Left cardiac atrium (tissue), 4 donors: ENCODE measurements around the gene TCF4. TPM values are rescaled to one million over a fixed set of nuclear protein-coding genes. Genes with fewer than 3 reads are reported as not detected.
A peak's percentile ranks its signal among the peaks of the same experiment; 100 is the strongest.

Experiments used
- ATAC-seq, 2 donors: fragments of 200-7000 bp; cut with Tn5 transposase; one replicate each; pipeline ENCODE4 v1.9.1; 2020; ENCODE audit warnings: mild to moderate bottlenecking in 2 of 2, moderate library complexity in 2 of 2
- DNase-seq: peaks from one replicate; pipeline ENCODE4 v3.0.0-alpha.2; 2020
- intact Hi-C, 2 donors: fragments of 100-400 bp; cut with DNase I; formaldehyde crosslinking; loops; one replicate each; pipeline versions ENCODE4 v1.14.1 to v1.15.1; 2022 to 2023
- total RNA-seq, 2 donors: library from RNA; stranded (reverse); fragmentation: NEBNext Ultra II Directional; extraction: Animal tissue kit (Norgen Biotek cat#: 25700); gene quantifications; one replicate each; pipeline ENCODE4 v1.2.1, GENCODE V29; 2021
- donor health status: DM: no; HTN: yes; CAD: no.
- donor health status: DM: no; HTN: yes; CAD: no; lungs with severe emphysema.
- donor health status: DM: yes; HTN: yes; CAD: no.
- donor health status: Dilated cardiomyopathy.

TCF4 gene
- total RNA-seq, 2 donors from 2014 or later: 58.5 to 77.4 TPM

DNA sequence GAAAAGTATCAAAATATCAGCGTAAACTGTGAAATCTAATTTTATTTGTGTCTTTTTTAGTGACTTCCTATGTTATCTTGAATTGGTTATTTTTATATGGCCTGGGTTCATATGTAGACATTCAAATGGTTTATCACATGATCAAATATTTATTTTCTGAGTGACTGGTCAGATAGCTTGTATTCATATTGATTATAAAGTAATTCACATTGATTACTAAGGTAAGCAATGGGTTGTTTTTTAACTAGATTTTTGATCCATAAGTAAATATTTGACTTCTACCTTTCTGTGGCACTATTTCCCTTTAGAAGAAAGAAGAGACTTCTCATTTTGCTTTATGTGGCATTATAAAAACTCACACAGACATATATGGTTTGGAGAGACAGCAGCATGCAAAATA is 260.5 kb downstream of the TCF4 start:
- intact Hi-C loops: loop anchor here in 1 of 2 donors (10.0 kb wide), 1 partner anchor 457 kb away; no protein-coding TSS in a partner anchor
- ATAC-seq (no peak), DNase-seq (no peak)

DNA sequence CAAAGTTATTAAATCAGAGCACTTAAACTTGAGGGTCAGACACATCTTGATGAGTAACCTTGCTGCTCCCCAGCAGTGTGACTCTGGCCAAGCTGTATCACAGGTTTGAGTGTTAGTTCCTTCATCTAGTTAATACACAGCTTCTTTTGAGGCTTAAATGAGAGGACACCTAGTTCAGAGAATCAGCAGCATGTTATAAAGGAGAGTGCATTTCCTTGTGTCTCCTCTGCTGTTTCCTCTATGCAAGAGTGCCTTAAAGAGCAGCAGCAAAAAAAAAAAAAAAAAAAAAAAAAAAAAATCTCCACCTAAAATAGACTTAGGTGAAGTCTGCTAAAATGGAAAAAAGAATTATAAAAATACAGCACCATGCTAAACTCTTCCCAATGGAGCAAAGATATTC is 261.9 kb downstream of the TCF4 start:
- ATAC-seq (no peak), DNase-seq (no peak)
- intact Hi-C loops: loop anchor here in 1 of 2 donors (10.0 kb wide), 1 partner anchor 459 kb away; no protein-coding TSS in a partner anchor

DNA sequence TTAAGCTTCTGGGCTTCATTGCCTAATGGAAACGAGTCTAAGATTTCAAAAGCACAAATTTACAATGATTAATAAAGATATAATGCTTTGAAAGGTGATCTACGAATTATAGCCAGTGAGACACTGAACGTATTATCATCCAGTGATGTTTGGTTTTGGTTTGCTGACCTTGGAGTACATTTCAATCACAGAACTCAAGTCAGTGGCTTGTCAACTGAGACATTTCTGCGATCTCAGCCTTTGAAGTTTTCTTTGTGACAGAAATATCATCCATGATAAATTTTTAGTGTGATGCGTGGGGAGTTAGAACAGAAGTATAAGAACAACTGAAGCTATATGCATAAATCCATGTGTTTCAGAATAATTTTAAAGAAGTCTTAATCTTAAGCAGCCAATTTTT is 263.8 kb downstream of the TCF4 start:
- DNase-seq (no peak), ATAC-seq (no peak)
- intact Hi-C loops: loop anchor here in 1 of 2 donors (10.0 kb wide), 1 partner anchor 461 kb away; no protein-coding TSS in a partner anchor

DNA sequence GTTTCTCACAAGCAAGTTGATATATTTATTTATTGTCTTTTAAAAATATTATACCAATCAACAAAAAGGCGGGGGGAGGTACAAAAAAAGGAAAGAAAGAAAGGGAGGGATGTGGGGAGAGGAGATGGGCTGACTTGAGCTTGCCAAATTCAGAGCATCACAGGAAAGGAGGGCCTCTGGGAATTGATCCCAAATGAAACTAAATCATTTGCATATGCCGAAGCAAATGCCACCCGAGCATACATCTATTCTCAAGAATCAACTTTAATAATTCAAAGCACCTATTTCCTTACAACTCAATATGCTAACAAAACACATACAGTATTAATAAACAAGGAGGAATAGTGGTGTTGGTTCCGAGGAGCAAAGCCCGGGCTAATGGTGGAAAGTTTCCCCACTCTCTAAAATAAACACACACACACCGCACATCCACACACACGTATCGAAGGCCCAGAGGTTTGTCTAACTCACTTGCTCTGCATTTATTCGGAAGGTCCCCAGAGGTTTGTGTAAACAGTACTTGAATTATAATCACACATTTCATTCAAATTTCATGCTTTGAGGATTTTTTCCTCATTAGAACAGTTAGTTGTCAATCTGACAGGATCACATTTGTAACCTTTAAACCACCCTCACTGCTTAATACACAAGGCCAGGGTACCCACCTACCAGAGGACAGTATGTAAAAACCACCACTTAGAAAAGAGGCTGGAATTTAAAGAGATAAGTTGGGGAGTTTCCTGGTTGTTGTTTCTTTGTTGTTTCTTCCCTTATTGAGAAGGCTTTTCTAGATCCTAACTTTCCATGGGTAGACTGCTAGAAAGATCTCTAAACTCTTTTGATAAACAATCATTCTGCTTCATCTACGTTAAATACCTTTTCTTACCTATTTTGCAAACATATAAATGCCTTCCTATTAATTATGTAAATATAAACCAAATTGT is 264.7 kb downstream of the TCF4 start:
- no peak for DNase-seq
- intact Hi-C loops: loop anchor here in 1 of 2 donors (10.0 kb wide), 1 partner anchor 461 kb away; no protein-coding TSS in a partner anchor
- no peak for ATAC-seq

DNA sequence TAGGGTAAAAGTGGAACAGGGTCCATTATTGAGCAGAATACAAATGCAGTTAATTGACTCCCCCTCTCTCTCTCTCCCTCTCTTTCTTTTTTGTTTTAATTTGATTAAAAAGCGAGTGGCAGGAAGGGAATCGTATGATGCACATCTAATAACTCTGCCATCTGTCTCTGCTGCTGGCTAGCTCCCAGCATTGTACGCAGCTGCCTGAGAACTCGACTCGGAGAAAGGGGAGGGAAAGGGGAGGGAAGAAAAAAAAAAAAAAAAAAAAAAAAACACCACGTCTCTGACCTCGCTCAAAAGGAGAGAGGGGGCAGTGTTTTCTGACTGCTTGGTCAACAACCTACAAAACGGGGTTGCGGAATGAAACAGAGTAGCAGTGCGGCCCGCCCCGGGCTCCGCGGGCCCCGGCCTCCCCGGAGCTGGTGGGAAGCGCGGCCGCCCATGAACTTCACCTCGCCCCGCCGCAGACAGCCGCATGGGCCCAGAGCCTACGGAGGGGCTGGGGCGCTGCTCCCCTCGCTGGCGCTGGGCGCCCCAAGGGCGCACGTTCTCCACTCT is 265.7 kb downstream of the TCF4 start:
- peak; percentile 87 to 94 for ATAC-seq
- peak; percentile 88 for DNase-seq
- intact Hi-C loops: loop anchor here in 1 of 2 donors (10.0 kb wide), 1 partner anchor 463 kb away; no protein-coding TSS in a partner anchor

DNA sequence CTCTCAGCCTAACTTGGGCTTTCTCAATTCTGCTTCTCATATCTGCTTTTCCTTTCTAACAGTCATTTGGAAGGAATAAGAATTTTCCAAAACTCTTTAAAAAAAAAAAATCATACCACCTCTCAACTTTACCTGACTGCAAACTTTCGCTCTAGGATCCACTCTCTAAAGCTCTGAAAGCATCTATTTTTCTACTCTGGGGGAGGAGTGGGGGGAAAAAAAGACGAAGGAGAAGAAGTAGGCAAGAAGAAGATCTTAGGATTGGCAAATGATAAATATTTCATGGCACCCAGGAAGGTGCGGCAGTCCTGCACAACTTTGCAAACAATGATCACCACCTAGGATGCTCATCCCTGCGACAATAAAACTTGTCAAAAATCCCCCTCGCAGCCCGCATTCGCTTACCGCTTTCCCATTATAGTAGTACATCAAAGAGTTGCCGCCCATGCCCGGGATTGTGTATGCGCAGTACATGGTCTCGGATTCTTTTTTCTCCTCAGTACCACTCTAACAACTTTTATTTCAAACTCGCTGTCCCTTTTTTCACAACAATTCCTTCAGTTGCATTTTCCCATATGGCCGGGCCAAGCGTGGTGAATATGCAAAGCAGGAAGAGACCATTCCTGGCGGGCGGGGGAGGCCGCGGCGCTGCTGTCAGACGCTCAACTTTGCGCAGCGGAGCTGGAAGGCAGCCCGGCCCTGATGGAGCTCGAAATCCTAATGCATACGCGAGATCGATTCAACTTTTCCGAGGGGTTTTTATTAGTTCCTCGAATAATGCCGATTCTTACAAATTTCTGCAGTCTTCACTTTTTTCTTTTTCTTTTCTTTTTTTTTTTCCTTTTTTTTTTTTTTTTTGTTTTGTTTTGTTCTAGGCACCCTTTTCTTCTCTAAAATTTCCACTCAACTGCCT is 266.5 kb downstream of the TCF4 start:
- intact Hi-C loops: loop anchor here in 1 of 2 donors (10.0 kb wide), 1 partner anchor 463 kb away; no protein-coding TSS in a partner anchor
- peak; percentile 95 for DNase-seq
- peak; percentile 87 to 94 for ATAC-seq

DNA sequence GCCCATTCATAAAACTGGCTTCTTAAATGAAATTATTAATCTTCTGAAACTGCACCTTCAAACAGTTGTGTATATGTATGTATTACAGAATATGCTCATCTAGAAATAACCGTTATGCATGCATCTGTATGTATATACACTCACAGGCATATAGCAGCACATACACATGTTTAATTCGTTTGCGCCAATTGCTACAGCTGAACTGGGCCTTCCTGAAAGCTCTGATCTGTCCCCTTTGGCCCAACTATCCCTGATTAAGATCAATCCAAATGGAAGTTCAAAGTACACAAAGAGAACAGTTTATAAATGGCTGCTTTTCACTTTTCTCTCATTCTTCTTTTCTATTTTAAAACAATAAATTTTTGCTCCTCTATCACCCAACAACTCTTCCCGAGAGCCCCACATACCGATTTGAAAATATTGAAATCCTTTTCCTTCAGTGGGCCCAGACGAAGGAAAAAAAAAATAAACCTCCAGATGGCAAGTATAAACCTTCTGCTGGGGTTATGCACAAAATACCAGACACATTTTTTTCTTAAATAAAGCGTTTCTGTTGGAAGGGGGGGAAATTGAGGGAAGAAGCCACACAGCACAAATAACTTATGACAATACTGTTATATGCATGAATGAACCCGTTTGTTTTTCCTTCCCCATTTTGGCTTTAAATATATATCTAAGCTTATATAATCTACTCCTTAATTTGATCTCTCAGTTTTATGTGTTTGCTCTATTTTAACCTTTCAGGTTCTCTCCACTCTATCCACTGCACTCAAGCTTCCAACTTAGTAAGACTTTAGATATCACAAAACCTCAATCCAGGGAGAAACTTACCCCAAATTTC is 267.3 kb downstream of the TCF4 start:
- intact Hi-C loops: loop anchor here in 1 of 2 donors (10.0 kb wide), 1 partner anchor 464 kb away; no protein-coding TSS in a partner anchor
- no peak for ATAC-seq
- no peak for DNase-seq

DNA sequence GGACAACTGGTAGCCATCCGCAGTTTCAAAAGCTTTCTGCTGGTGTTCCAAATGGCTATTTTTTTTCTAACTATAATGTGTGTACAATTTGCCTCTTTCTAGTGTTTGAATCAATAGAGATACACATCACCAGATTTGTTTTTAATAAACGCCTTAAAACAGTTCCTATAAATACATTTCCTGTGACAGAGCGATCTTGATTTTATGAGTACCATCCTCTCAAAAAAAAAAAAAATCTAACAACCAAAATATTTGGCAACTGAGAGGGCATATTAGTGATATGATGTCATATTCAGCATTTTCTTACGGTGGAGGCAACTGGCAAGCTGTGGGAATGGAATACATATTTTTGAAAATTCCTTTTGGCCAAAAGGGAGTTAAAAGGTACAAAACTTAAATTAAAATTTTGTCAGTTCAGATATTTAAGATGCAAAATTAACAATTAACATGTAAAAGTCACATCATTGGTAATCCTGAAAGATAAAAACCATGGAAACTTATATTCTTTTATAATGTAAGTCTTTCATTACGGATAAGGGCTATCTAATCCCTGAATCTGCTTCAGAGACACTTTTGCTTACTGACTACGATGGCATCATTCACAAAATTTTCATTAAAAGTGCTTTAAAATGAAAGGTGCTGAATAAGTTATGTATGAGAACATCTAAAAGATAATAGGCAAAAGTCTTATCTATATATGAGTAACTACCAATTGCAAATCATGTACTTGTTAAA is 268.4 kb downstream of the TCF4 start:
- ATAC-seq: no peak
- intact Hi-C loops: loop anchor here in 1 of 2 donors (5.0 to 10.0 kb wide), 3 partner anchors 55 to 465 kb away; no protein-coding TSS in a partner anchor
- DNase-seq: no peak

DNA sequence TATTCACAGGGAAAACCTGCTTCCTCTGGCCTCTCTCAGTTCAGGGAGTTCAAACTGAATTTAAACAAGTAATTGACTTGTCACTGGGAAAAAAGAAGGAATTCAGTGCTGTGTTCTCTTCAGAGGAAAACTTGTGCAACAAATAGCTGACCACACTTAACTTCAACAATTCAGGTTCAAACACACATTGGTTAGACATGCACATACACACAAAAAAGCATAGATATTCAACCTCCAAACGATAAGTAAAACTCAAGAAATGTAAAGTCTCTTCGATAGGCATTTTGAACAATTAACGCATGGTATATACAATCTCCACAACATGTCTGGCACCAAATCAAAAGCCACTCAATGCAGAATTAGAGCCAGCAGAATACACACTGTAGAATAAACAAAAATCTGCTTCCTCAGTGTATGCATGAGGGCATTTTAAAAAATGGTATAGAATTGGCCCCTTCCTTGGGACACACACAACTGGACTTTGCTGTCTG is 269.0 kb downstream of the TCF4 start:
- ATAC-seq (no peak), DNase-seq (no peak)
- intact Hi-C loops: loop anchor here in 1 of 2 donors (5.0 to 10.0 kb wide), 2 partner anchors 54 to 77 kb away; no protein-coding TSS in a partner anchor

DNA sequence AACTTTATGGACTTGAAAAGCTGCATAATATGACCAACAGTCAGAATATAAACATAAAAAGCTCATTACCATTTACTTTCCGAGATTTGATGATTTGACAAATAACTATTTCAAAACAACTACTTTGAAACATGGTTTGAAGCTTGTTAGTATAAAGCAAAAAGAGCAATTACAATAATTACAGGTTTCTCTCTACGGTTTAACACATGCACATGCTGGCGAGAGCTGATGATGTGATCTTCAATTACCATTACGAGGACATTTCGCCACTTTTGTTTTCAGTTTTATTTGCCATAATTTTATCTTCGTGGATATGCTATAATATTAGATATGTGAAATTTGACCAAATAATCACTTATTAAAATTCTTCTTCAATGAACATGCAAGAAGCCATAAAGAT is 270.1 kb downstream of the TCF4 start:
- intact Hi-C loops: loop anchor here in 1 of 2 donors (5.0 to 10.0 kb wide), 2 partner anchors 53 to 76 kb away; no protein-coding TSS in a partner anchor
- DNase-seq: no peak
- ATAC-seq: no peak

DNA sequence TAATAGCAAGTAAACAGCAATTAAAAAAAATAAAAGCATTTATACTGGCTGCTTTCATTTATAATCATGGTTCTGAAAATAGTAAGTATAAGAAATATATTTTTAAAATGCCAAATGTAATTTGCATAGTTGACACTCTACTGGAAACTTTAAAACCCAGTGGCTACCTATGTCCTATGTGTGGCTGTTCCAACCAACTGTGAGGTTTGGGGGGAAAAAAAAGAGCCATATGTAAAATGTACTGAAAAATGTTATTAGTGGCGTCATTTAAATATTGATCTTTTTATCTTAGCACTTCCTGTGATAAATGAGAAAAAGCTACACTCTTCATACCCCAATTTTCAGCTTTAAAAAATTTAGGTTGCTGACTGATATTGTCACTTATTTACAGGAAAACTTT is 270.7 kb downstream of the TCF4 start:
- ATAC-seq: no peak
- DNase-seq: no peak
- intact Hi-C loops: loop anchor here in 1 of 2 donors (5.0 to 10.0 kb wide), 2 partner anchors 53 to 75 kb away; no protein-coding TSS in a partner anchor

DNA sequence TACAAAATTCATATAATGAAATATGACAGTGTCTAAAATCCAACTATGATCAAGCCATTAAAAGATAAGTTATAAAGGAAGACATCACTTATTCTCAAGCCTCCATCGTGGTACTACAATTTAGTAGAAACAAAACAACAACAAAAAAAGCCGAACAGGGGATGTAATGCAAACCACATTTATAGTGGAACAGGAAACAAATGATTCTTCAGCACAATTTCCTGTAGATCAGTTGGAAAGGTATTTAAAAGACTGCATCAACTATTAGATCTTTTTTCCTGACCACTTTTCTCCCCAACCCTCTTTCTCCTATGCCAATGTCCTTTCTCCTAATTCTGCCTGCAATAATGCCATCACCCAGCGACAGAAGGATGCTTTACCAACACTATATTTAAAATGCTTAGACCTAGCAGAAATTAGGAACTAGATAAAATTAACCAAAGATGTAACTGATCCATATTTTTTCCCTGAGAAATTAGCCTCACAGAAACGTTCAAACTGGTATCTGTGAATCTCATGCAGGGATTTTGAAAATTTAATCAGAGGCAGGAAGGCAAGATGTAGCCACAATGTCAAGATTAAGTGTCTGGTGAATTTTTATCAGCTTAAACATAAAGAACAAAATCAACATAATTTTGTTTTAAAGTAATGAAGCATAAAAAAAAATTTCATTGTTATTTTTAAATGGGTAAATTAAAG is 271.4 kb downstream of the TCF4 start:
- intact Hi-C loops: loop anchor here in 1 of 2 donors (5.0 to 10.0 kb wide), 2 partner anchors 52 to 74 kb away; no protein-coding TSS in a partner anchor
- DNase-seq (no peak), ATAC-seq (no peak)

DNA sequence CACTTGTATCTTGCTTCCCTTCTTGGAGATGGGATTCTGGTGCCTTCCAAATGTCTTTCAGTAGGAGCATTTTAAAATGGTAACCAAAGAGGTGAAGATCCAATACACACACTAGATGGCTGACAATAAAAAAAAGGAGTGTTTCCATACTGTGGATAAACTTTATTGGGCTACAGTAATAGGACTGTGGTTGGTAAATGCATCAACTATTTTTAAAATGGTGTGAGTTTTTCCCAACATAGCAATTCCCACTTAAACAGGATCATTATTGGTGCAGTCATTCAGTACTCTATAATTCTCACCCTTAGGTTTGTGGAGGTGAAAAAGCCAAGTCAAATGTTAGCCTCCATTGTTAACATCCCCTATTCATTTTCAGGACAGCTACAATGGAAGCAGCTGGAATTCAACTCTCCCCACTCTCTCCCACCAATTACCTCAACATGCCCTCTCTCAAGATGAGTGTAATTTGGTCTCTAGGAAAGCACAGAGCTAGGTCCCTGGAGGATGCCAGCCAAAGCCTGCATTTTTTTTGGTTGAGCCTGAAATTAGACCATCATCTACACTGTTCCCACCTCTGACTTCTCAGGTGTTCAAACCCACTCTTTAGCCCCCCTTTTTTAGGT is 273.3 kb downstream of the TCF4 start:
- ATAC-seq: no peak
- intact Hi-C loops: loop anchor here in 1 of 2 donors (5.0 to 10.0 kb wide), 2 partner anchors 50 to 72 kb away; no protein-coding TSS in a partner anchor
- no peak for DNase-seq

DNA sequence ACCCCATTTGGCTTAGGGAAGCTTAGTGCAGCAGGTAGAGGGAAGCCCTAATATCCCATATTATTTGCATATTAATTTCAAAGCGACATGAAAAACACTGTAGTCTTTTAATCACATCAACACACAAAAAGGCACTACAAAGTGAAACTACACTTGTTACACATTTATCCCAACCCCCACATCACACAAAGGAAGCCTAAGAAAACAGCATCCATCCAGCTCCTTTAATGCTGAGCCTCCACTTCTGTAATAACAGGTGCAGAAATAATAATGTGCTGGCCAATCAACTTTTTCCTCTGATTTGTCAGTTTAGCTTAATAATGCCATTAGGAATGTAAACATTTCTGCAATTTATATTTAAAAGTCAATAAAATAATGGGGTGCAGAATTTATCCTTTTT is 274.0 kb downstream of the TCF4 start:
- intact Hi-C loops: loop anchor here in 1 of 2 donors (10.0 kb wide), 1 partner anchor 49 kb away; no protein-coding TSS in a partner anchor
- no peak for ATAC-seq
- DNase-seq: no peak

DNA sequence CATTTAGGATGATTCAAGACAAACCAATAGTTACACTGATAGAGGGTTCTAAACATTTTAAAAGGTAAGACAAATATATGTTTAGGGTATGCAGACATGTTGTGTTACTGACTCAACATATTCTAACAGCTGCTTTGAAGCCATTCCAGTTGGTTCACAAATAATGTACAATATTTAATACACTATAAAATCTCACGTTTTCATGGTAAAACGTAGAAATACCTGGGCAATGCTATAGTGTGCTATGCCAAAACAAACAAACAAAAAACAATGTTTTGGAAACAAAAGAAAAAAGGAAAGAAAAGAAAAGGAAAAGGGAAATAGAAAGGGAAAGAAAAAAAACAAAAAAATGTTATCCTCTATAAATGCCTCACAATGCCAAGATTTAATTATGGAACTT is 277.1 kb downstream of the TCF4 start:
- no peak for DNase-seq
- ATAC-seq: no peak
- intact Hi-C loops: loop anchor here in 1 of 2 donors (10.0 kb wide), 1 partner anchor 46 kb away; no protein-coding TSS in a partner anchor
